Erythroblast (primary cell): Measurements from ENCODE around the gene SIX1.

Experiments used
- DNase-seq, 2 experiments: peaks; one replicate each; lab custom pipeline; 2025; lab: John Stamatoyannopoulos, UW
- GATA1 ChIP-seq: IDR thresholded peaks from 2 replicates; pipeline ENCODE4 v1.6.1; 2011; ENCODE audit warnings: low read depth, mild to moderate bottlenecking, control low read depth, low read length, moderate library complexity
- POLR2A ChIP-seq: IDR thresholded peaks from 2 replicates; pipeline ENCODE4 v1.6.1; 2011; ENCODE audit warnings: mild to moderate bottlenecking, low read length

Gene SIX1

DNA sequence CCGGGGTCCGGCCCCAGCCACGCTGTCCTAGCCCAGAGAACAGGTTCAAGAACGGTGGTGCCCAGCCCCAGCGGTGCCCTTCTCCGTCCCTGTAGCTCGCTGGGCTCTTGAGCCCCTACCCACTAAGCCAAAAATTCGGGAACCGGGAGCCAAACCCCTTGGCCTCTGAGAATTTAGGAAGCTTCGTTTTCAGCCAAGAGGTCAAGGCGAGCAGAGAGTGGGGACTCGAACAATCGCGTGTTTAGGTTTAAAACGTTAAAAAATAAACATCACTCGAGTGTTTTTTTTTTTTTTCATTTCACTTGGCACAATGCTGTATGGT is 6.2 kb downstream of the SIX1 start:
- DNase-seq = no peak
- TF ChIP-seq POLR2A (no peak), GATA1 (no peak)

DNA sequence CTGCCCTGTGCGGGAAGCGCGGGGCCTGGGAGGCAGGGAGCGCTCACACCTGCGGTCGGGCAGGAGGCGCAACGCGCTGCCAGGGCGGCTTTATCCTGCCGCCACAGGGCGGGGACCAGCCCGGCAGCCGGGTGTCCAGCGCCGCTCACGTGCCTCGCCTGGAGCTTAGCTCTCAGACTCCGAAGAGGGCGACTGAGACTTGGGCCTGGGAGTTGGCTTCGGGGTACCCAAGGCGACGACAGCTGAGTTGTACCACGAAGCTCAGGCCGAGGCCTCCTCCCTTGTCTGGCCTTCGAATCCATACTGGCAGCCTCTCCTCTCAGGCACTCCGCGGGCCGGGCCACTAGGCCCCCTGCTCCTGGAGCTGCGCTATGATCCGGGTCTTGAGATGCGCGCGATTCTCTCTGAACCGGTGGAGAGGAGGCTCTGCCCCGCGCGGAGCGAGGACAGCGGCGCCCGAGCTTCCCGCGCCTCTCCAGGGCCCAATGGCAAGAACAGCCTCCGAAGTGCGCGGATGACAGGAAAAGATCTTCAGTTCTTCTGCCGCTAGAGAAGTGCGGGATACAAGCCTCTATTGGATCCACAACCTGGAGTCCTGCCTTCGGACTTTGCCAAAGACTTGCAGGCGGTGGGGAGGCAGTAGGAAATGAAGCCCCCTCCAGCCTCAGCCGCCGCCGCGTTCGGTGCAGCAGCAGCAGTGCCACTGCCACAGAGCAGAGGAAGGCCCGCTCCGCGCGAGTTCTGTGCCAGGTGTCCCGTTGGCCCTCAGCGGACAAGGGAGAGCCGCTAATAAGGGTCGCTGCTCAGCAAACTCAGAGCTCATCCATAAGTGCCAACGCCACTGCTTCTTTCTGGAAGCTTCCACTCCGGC is 6.8 kb downstream of the SIX1 start:
- peak in 1 of 2 experiments; percentile 21 for DNase-seq
- TF ChIP-seq POLR2A (no peak), GATA1 (no peak)

DNA sequence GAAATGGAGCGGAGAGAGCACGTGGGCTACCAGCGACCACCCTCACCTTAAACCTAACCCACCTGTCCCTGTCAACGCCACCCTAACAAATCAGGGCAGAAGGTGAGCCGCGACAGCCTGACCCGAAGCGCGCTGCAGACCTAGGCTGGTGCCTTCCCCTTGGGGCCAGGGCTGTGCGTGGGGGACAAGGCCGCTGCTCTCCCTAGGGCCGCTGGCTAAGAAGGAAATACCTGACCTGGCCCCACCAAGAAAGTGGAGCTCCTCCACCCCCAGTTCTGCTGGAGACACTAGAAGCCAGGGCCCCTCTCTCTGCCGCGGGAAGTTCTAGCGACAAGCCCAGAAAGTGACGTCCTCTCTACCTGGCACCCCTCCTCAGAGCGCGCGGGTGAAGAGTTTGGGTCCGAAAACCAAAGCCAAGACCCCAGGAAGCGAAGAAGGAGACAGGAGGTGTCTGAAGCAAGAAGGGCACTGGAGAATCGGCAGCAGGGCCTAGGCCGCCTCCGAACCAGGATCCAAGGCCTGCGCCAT is 7.5 kb downstream of the SIX1 start:
- TF ChIP-seq POLR2A = no peak
- TF ChIP-seq GATA1 = no peak
- DNase-seq = no peak

DNA sequence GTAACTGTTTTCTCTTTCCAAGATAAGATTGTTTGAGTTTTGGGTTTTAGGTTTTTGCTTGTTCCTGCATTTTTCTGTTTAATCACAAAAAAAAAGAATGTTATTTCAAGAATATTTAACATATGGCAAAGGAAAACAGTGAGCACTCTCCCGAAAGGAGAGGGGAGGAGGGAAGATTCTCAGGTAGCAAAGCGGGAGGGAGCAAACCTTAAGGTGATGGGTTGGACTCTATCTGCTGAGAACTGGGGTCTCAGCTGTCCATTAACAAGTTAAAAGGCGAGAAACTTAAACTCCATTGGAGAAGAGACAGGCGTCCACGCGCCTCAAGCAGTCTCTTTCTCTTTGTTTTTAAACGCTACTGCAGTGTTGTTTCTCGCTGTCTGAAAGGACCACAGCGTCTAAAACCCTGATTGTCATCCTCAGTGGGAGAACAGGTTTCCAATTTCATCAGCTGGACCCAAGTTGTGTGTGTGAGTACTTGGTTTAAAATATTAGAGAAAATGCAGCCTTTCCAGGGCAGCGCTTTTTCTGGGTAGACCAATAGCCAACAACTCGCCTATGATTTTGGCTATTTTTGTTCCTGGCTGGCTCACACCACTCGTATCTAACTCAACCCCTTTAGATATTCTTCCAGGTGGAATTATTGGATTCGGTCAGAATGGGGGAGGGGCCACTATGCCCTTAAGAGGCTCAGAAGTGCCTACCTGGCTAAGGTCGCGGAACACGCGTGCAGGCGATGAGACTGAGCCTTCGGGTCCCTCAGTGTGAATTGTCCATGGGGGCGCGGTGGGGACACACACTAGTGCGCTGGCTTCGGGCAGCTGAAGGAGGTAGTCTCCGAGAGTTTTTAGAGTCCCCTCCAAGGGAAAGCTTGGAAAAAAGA is 8.2 kb downstream of the SIX1 start:
- TF ChIP-seq POLR2A (no peak), GATA1 (no peak)
- DNase-seq = no peak

DNA sequence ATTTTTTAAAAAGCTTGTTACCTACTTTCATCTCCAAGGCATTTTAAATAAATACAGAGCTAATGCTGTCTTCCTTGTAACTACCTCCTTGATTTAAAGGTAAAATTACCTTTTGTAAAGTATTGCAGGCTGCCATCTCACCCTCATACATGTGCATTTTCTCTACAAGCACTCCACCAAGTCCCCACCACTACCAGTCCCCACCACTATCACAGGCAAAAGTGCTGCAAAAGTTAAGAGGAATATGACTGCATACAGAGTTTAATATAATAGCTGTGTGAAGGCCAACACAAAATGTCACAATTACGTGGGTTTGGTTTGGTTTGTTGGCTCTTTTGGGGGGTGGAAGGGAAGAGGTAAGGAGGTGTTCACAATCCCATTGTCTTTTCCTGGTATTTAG is 9.6 kb downstream of the SIX1 start:
- no peak for DNase-seq
- TF ChIP-seq GATA1 (no peak), POLR2A (no peak)

DNA sequence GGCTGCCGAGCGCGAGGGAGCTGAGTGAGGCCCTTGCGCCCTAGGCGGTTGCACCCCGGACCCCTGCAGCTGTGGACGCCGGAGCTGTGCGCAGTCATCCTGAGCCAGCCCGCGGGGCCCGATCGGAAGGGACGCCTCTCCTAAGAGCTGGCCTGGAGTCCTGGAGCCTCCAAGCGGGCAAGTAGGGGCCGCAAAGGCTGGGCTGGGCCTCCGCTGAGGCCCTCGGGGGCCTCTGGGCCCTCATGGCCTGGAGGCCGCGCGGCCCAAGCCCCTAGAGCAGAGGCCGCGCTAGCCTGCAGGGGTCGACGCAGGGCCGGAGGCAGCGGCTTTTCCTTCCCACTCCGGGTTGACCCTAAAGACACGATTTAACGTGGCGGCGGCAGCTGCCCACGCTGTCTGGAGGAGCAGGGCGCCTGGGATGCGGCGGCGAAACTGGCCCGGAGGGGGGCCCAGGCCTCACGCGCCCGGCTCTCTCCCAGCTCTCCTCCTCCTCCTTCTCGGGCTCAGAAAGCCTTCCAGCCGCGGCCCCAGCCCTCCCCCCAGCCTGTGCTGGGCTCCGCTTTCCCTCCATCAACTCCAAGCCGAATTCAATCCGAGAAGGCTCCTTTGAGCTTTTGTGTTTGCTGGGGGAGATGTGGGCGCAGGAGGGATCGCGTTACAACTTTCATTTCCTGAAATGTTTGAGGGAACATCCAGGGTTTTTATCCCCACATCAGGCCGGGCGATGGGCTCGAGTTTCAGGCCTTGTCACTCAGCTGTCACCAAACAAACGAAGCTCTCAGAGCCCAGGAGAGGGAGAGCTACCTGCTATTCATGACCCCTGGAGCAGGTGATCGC is 11.6 kb downstream of the SIX1 start:
- no peak for TF ChIP-seq POLR2A
- no peak for TF ChIP-seq GATA1
- DNase-seq = no peak

DNA sequence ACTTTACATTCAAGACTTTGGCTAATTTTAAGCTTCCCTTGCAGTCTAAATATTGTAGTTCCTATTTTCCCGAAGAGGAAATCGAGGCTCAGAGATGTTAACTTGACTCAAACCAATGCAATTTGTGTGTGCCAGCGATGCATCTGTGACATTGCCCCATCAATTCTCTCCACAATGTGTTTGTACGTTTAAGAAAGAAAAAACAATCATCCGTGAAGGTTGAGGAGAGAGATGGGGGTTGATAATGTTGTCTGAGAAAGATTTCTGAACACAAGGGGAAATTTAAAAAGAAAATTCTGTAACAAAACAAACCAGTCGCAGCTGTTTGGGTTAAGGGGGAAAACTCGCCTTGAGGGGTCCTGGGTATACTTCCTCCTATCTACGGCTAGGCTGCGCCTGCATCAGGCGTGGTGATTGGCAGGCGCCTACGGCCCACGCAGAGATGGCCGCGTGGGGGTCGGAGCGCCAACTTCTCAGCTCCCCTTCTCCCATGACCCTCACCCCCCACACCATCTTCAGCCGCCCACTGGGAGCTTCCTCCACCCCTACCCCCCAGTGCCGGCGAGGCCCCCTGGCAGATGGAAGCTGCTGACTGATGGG is 12.3 kb downstream of the SIX1 start:
- TF ChIP-seq GATA1 (no peak), POLR2A (no peak)
- no peak for DNase-seq

DNA sequence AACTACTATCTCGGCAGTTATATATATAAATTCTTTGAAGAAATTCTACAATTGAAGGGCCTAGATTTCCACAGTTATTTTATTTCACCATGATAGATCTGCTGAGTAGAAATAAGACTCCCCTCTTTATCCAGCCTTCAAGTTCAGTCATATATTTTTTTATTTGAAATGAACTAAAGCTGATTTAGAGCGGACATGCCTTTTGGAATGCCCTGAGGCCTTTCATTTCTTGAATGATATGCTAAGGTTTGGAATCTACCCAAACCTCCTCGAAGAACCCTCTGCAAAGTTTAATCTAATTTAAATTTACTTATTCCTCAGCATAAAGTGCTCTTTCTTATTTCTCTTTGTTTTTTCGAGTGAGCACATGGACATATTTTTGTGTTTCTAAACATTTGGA is 15.1 kb downstream of the SIX1 start:
- DNase-seq = no peak
- no peak for TF ChIP-seq GATA1
- no peak for TF ChIP-seq POLR2A

DNA sequence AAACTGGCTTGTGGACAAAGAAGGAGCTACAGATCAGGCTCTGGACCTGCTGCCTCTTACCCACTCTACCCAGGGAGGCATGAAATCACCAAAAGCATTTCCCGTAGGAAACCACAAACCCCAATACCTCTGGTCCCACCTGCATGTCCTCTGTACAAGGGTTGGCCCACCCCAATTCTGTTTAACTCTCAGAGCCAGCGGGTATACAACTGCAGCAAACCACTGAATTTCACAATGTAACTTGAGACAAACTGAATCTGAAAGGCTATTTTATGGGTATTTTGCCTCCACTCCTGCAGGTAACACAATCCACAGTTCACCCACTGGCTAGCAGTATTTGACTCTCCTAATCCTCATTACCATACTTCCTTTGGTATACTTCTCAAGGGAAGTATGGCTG is 16.5 kb downstream of the SIX1 start:
- no peak for TF ChIP-seq POLR2A
- DNase-seq = no peak

DNA sequence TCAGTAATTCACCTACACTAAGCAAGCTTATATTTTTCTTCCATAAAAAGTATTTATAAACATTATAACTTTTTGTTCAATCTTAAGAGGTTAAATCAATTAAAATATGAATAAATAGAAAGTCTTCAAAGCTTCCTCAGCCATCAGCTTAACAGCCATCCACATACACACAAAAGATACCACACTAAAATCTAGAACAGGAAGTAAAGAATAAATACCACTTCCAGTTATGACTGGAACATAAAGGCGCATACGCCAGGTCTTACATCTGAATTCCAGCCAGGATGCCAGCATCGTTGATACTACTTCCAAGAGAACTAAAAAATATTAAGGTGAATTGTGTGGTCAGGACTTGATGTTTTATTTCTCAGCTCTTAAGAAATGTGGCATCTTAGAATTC is 17.0 kb downstream of the SIX1 start:
- TF ChIP-seq GATA1 = no peak
- no peak for DNase-seq

DNA sequence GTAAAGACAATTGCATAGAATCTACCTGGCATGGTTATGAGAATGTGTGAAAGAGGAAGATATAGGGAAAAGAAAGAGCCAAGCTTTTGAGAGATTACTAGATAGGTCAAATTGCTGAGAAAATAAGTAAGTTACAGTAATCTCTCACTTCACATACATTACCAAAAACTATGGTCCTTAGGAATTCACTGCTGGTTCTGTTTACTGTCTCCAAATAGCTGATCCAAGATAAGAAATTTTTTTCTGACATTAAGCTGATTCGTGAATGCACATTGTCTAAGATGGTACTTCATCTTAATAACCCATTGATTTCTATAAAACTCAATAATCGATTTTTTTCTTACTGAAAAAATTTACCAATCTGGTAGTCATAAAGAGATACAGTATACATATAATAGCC is 17.4 kb downstream of the SIX1 start:
- TF ChIP-seq GATA1 = no peak
- no peak for TF ChIP-seq POLR2A
- DNase-seq = no peak

DNA sequence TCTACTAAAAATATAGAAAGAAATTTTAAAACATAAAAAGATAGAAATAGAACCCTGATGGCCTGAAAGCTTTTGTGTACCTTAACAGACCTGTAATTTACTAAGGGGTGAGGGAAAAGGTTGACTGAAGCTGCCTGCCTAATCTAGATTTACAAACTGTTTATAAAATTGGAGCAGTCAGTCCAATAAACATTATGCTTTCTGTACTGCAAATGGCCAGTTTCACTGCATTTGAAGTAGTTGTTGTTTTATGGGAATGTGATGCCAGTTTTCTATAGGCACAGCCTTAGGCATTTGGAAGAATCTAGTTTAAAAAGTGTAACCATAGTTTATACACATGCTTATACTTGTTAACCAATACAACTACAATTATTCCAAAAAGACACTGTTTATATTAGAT is 19.1 kb downstream of the SIX1 start:
- TF ChIP-seq POLR2A (no peak), GATA1 (no peak)
- DNase-seq = no peak

DNA sequence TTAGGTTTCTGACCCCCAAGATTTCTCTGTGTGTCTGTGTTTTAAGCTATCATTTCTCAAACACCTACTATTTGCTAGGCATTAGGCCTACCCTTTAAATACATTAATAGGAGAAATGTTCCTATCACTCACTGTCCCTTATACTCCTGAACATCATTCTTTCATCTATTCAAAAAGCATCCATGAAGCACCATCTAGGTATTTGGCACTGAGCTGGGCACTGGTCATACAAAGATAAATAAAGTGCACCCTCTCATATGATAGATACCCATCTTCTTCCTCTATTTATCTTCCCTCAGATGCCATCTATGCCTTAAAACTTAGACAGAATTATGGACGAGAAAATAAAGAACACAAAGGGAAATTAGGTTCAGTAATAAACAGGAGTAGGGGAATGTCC is 20.4 kb downstream of the SIX1 start:
- TF ChIP-seq POLR2A (no peak), GATA1 (no peak)
- DNase-seq = no peak

DNA sequence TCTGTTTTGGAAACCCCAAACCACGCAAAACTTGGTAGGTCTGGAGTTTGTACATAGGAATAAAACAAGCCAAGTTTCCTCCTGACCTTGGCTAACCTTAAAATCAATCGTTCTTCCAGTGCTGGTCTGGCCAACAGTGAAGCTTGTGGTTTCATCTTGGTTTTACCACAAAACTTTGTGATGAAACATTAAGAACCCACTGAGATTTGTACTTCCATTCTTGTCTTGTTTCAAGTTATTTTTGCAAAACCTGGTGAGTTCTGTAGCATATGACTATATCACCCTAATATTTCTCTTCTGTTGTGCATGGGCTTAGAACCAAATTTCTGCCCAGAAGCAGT is 26.4 kb downstream of the SIX1 start:
- TF ChIP-seq POLR2A = no peak
- no peak for DNase-seq
